Left lobe of liver (tissue), 2 donors: ENCODE measurements around the gene RANBP9. TPM values are rescaled to one million over a fixed set of nuclear protein-coding genes. Genes with fewer than 3 reads are reported as not detected.

ENCODE experiments used
- ATAC-seq: fragments of 200-7000 bp; cut with Tn5 transposase; one replicate; pipeline ENCODE4 v1.9.1; 2020; ENCODE audit warnings: mild to moderate bottlenecking, moderate library complexity
- DNase-seq: peaks from one replicate; pipeline ENCODE4 v3.0.0-alpha.2; 2020; ENCODE audit warnings: low spot score
- total RNA-seq: library from RNA; stranded (reverse); gene quantifications from one replicate; pipeline ENCODE4 v1.2.1, GENCODE V29; 2021
- donor health status: DM: no; HTN: no; CAD: no; lungs with moderate emphysema.
- donor health status: DM: no; HTN: yes; CAD: no.

Gene RANBP9
- total RNA-seq, 1 donor from 2014 or later = 15.5 TPM

GRCh38 chr6:13611715-13612114 is 99.9 kb downstream of the RANBP9 start:
- no peak for ATAC-seq
- no peak for DNase-seq

GRCh38 chr6:13605634-13606033 is 106.0 kb downstream of the RANBP9 start:
- DNase-seq (no peak), ATAC-seq (no peak)

- ATAC-seq = no peak
- DNase-seq = no peak
Observed at GRCh38 chr6:13604546-13605416, 106.9 kb downstream of the RANBP9 start.

- DNase-seq (no peak), ATAC-seq (no peak)
Observed at GRCh38 chr6:13604135-13604534, 107.5 kb downstream of the RANBP9 start.

- ATAC-seq (no peak), DNase-seq (no peak)
Observed at GRCh38 chr6:13600036-13600435, 111.6 kb downstream of the RANBP9 start.

GRCh38 chr6:13597073-13597472 is 114.6 kb downstream of the RANBP9 start:
- no peak for ATAC-seq

GRCh38 chr6:13593720-13594119 is 117.9 kb downstream of the RANBP9 start:
- no peak for DNase-seq
- ATAC-seq = no peak

More at GRCh38 chr6:13597073-13597472, 114.6 kb downstream of the RANBP9 start:
- no peak for DNase-seq

- DNase-seq = no peak
- ATAC-seq = no peak
Observed at GRCh38 chr6:13593103-13593502, 118.5 kb downstream of the RANBP9 start.

GRCh38 chr6:13591205-13591921 is 120.3 kb downstream of the RANBP9 start:
- ATAC-seq (no peak), DNase-seq (no peak)

- ATAC-seq (no peak), DNase-seq (no peak)
Observed at GRCh38 chr6:13590574-13591153, 121.0 kb downstream of the RANBP9 start.

- ATAC-seq (no peak), DNase-seq (no peak)
Observed at GRCh38 chr6:13589801-13590200, 121.8 kb downstream of the RANBP9 start.

GRCh38 chr6:13586603-13587542 is 124.8 kb downstream of the RANBP9 start:
- ATAC-seq = no peak
- no peak for DNase-seq

GRCh38 chr6:13581700-13582229 is 129.9 kb downstream of the RANBP9 start:
- DNase-seq (no peak), ATAC-seq (no peak)

GRCh38 chr6:13579911-13580310 is 131.7 kb downstream of the RANBP9 start:
- no peak for DNase-seq
- no peak for ATAC-seq

GRCh38 chr6:13577926-13578325 is 133.7 kb downstream of the RANBP9 start:
- DNase-seq (no peak), ATAC-seq (no peak)

- ATAC-seq (no peak), DNase-seq (no peak)
Observed at GRCh38 chr6:13576017-13576416, 135.6 kb downstream of the RANBP9 start.

GRCh38 chr6:13575377-13575775 is 136.3 kb downstream of the RANBP9 start:
- ATAC-seq (no peak), DNase-seq (no peak)

GRCh38 chr6:13574571-13575376 is 136.9 kb downstream of the RANBP9 start, which contains the start of gene SIRT5:
Gene SIRT5, plus strand, starts transcription at chr6:13574601. Its CDS starts 9,510 bp downstream, at chr6:13584111.
- ATAC-seq = peak; percentile 80
- DNase-seq = peak; percentile 94

GRCh38 chr6:13574149-13574570 is 137.5 kb downstream of the RANBP9 start:
- DNase-seq = peak; percentile 95
- peak; percentile 90 for ATAC-seq
